Measurements from ENCODE around the gene OR4D11.

OR4D11 gene

DNA sequence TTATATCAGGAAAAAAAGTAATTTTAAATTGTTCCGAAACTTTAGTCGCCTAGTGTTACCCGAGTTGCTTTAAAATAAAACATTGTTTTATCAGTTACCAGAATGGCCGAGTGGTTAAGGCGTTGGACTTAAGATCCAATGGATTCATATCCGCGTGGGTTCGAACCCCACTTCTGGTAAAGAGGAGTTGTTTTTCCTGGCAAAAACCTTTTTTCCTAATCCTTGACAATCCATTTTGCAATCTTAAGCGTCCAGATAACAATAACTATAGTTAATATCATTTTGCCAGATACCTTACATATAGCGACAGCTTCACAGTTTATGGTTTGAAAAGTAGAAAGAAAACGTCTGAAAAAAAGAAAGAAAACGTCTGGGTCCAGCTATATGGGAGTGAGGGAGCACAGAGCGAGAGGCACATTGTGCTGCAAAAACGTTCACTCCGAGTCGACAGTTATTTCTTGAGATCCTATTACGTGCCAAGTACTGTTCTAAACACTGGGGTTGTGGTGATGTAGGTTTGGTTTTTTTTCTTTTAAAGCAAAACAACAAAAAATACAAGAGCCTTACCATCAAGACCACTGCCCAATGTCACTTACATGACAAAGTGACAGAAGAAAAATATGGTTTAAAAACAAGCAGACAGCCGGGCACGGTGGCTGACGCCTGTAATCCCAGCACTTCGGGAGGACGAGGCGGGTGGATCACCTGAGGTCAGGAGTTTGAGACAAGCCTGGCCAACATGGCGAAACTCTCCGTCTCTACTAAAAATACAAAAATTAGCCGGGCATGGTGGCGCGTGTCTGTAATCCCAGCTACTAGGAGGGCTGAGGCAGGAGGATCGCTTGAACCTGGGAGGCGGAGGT lies 48.5 kb downstream of the OR4D11 start:
- Histone ChIP-seq H3K4me3 (peak overlapping the region; percentile 84), H3K27ac (peak overlapping the region; percentile 97), H3K36me3 (ENCODE audit: insufficient read depth, low read length) (no peaks in the 10 kb centered on the region), H3K9me3 (ENCODE audit: low read depth, low read length) (no peaks in the 10 kb centered on the region), H3K9ac (ENCODE audit: insufficient read length) (peak overlapping the region; percentile 88)
- TF ChIP-seq EZH2 (IDR thresholded peaks at IDR 0.05) (no peak), POLR2AphosphoS5 (IDR thresholded peaks at IDR 0.05; ENCODE audit: borderline replicate concordance, low read depth, low read length) (no peak), FOXP2 (optimal IDR thresholded peaks at IDR 0.05; ENCODE audit: control extremely low read depth, extremely low read length, insufficient read depth) (no peak)
- DNase-seq (ENCODE audit: low read depth, low spot score): no peak

DNA sequence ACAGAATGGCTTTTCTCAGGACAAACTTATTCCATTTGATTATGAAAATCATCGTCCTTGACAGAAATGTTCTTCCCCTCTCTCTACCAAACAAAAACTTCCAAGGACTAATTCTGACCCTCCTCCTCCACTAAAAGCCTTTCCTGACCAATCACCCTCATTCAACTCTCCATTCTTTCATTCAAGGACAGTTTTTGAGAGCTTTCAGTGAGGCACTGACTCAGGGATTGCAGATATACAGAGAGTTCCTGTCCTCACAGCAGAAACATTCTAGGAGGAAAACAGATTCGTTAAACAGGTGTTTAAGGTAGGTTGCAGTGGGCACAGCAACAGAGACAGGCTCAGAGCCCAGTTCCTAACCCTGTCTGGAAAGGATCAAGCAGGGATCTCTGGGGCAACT lies 49.5 kb downstream of the OR4D11 start:
- no peaks in the 10 kb centered on the region for H3K36me3 ChIP-seq (ENCODE audit: insufficient read depth, low read length)
- no peaks in the 10 kb centered on the region for H3K9me3 ChIP-seq (ENCODE audit: low read depth, low read length)
- DNase-seq (ENCODE audit: low read depth, low spot score): no peak
- TF ChIP-seq FOXP2 (optimal IDR thresholded peaks at IDR 0.05; ENCODE audit: control extremely low read depth, extremely low read length, insufficient read depth) (no peak), EZH2 (IDR thresholded peaks at IDR 0.05) (no peak), POLR2AphosphoS5 (IDR thresholded peaks at IDR 0.05; ENCODE audit: borderline replicate concordance, low read depth, low read length) (no peak)
- H3K27ac ChIP-seq: no peak overlapping the region
- H3K9ac ChIP-seq (ENCODE audit: insufficient read length): no peak overlapping the region
- no peak overlapping the region for H3K4me3 ChIP-seq

DNA sequence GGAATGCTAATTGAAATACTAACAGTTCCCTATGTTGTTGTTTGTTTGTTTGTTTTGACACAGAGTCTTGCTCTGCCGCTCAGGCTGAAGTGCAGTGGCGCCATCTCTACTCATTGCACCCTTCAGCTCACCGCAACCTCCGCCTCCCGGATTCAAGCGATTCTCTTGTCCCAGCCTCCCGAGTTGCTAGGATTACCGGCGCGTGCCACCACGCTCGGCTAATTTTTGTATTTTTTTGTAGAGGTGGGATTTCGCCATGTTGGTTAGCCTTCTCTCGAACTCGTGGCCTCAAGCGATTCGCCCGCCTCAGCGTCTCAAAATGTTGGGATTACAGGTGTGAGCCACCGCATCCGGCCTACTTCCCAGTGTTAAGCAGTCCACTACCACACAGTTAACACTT lies 49.9 kb downstream of the OR4D11 start:
- H3K4me3 ChIP-seq: no peak overlapping the region
- H3K27ac ChIP-seq: no peak overlapping the region
- no peak for DNase-seq (ENCODE audit: low read depth, low spot score)
- no peaks in the 10 kb centered on the region for H3K36me3 ChIP-seq (ENCODE audit: insufficient read depth, low read length)
- no peak overlapping the region for H3K9ac ChIP-seq (ENCODE audit: insufficient read length)
- H3K9me3 ChIP-seq (ENCODE audit: low read depth, low read length): no peaks in the 10 kb centered on the region
- no peak for TF ChIP-seq POLR2AphosphoS5 (IDR thresholded peaks at IDR 0.05; ENCODE audit: borderline replicate concordance, low read depth, low read length)
- no peak for TF ChIP-seq EZH2 (IDR thresholded peaks at IDR 0.05)
- no peak for TF ChIP-seq FOXP2 (optimal IDR thresholded peaks at IDR 0.05; ENCODE audit: control extremely low read depth, extremely low read length, insufficient read depth)

Measured in SK-N-MC (cell line).